Calu3 (cell line): Measurements from ENCODE around the gene NDUFB11. TPM values are rescaled to one million over a fixed set of nuclear protein-coding genes. Genes with fewer than 3 reads are reported as not detected.

Experiments used
- BruUV-seq: library from RNA; stranded (reverse); fragments of 400-500 nt; replicated peaks from 2 replicates; lab custom pipeline; 2021; lab: Mats Ljungman, UMichigan
- CTCF ChIA-PET: fragments of 300-600 bp; sonication (Branson Sonifier 250); formaldehyde crosslinking; loops from one replicate; lab custom pipeline; 2022; ENCODE audit warnings: antibody characterized with exemption; lab: Charles Lee
- DNase-seq: peaks from one replicate; pipeline ENCODE4 v3.0.0; 2022
- H3K27ac Mint-ChIP-seq: one replicate; pipeline ENCODE4 v1.8.0; 2022; ENCODE audit warnings: mixed read lengths; ENCODE audit not compliant: unreplicated experiment
- H3K27me3 Mint-ChIP-seq: one replicate; pipeline ENCODE4 v1.8.0; 2022; ENCODE audit warnings: mixed read lengths; ENCODE audit not compliant: unreplicated experiment
- H3K36me3 Mint-ChIP-seq: one replicate; pipeline ENCODE4 v1.8.0; 2022; ENCODE audit warnings: mild to moderate bottlenecking, moderate library complexity, mixed read lengths; ENCODE audit not compliant: insufficient read depth, unreplicated experiment
- H3K4me1 Mint-ChIP-seq: one replicate; pipeline ENCODE4 v1.8.0; 2022; ENCODE audit warnings: mild to moderate bottlenecking, low read depth, mixed read lengths; ENCODE audit not compliant: unreplicated experiment
- H3K4me3 Mint-ChIP-seq: one replicate; pipeline ENCODE4 v1.8.0; 2022; ENCODE audit warnings: mild to moderate bottlenecking, low read depth, moderate library complexity, mixed read lengths; ENCODE audit not compliant: unreplicated experiment
- H3K9me3 Mint-ChIP-seq: one replicate; pipeline ENCODE4 v1.8.0; 2022; ENCODE audit warnings: low read depth, mixed read lengths; ENCODE audit not compliant: unreplicated experiment
- intact Hi-C: fragments of 100-400 bp; cut with micrococcal nuclease; formaldehyde crosslinking; loops from one replicate; pipeline ENCODE4 v1.10.0; 2022; ENCODE audit not compliant: unreplicated experiment
- total RNA-seq: library from RNA; stranded (reverse); gene quantifications from 2 replicates; pipeline ENCODE4 v1.2.3, GENCODE V29; 2022
- TF ChIP-seq, protein P1 (sequence below): fragments of 200-600 bp; IDR thresholded peaks from one replicate; pipeline ENCODE4 v1.8.0; 2022; ENCODE audit warnings: antibody characterized with exemption; ENCODE audit not compliant: unreplicated experiment

NDUFB11 gene
- total RNA-seq, 1 experiment from 2014 or later: 102 TPM

DNA sequence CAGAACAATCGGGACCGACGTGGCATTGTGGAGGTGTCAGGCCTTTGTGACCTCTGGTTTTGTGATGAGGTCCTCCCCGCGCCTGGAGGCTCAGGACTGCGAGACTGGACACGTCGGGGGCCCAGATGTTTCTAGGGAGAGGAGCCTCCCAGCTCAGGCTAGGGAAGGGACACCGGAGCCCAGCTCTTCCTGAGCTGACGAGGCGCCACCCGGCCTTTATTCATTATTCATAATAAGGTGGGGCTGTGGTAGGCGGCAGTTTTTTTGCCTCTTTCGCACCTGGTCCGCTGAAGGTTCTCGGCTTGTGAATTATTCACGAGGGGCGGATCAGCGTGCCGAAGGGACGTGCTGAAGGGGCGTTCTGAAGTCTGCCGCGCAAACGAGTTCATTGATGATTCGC lies 46.8 kb upstream of the NDUFB11 start:
- Mint-ChIP-seq H3K4me3 (peak overlapping the region; percentile 89), H3K27ac (peak overlapping the region; percentile 56), H3K4me1 (peaks cover 11% of the 10 kb centered on the region), H3K9me3 (no peaks in the 10 kb centered on the region), H3K36me3 (peaks cover 47% of the 10 kb centered on the region), H3K27me3 (no peaks in the 10 kb centered on the region)
- TF ChIP-seq, protein P1, sequence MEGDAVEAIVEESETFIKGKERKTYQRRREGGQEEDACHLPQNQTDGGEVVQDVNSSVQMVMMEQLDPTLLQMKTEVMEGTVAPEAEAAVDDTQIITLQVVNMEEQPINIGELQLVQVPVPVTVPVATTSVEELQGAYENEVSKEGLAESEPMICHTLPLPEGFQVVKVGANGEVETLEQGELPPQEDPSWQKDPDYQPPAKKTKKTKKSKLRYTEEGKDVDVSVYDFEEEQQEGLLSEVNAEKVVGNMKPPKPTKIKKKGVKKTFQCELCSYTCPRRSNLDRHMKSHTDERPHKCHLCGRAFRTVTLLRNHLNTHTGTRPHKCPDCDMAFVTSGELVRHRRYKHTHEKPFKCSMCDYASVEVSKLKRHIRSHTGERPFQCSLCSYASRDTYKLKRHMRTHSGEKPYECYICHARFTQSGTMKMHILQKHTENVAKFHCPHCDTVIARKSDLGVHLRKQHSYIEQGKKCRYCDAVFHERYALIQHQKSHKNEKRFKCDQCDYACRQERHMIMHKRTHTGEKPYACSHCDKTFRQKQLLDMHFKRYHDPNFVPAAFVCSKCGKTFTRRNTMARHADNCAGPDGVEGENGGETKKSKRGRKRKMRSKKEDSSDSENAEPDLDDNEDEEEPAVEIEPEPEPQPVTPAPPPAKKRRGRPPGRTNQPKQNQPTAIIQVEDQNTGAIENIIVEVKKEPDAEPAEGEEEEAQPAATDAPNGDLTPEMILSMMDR: no peak
- DNase-seq: peak; percentile 30
- BruUV-seq: no TSS peak
- intact Hi-C loops: loop anchor here (5.0 to 10.0 kb wide), 2 partner anchors 291 to 833 kb away; partner anchors contain the start of gene ZNF41
- CTCF ChIA-PET: interaction anchor here (0.6 to 1.5 kb wide), 4 partner anchors 121 to 332 kb away, joined by 3 to 5 read pairs (median 4); no protein-coding TSS in a partner anchor

DNA sequence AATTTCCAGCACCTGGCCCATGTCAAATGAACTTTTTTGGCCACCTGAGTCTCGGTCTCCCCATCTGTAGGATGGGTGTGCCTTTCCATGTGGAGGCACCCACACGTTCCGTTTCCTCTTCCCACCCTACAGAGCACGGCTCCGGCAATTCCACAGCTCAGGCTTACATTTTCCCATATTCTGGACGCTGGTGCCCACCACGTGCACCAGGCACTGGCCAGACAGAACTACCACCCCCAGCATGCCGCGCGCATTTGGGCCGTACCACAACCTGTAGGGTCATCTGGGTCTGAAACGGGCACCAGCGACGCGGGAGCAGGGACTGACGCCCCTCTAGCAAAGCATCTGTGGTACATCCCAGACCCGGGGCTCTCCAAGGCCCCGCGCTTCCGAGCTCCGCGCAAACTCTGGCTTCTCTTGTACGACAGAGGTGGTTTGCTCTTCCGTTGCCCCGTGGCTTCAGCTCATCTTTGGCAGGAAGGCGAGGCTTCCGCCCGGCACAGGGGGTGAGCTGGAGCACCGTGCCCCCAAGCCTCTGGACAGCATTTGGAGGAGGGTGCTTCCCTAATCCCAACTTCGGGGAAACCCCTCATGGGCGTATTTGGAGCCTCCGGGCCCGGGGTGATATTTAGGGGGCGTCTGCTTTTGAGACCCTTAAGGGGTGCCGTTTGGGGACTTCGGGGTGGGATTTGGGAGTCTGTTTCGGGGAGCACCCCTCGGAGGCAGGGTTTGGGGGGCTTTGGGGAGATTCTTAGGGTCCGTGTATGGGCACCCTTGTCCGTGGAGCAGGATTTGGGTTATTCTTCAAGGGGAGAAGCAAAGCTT lies 46.2 kb upstream of the NDUFB11 start:
- intact Hi-C loops: loop anchor here (5.0 to 10.0 kb wide), 2 partner anchors 292 to 834 kb away; partner anchors contain the start of gene ZNF41
- Mint-ChIP-seq H3K36me3 (peaks cover 47% of the 10 kb centered on the region), H3K9me3 (no peaks in the 10 kb centered on the region), H3K27me3 (no peaks in the 10 kb centered on the region), H3K4me1 (peaks cover 5% of the 10 kb centered on the region), H3K27ac (peak overlapping the region; percentile 56), H3K4me3 (peak overlapping the region; percentile 89)
- TF ChIP-seq, protein P1: no peak
- CTCF ChIA-PET: interaction anchor here (0.6 to 1.5 kb wide), 4 partner anchors 121 to 332 kb away, joined by 3 to 5 read pairs (median 4); no protein-coding TSS in a partner anchor
- peak; percentile 88 for DNase-seq
- BruUV-seq: no TSS peak

DNA sequence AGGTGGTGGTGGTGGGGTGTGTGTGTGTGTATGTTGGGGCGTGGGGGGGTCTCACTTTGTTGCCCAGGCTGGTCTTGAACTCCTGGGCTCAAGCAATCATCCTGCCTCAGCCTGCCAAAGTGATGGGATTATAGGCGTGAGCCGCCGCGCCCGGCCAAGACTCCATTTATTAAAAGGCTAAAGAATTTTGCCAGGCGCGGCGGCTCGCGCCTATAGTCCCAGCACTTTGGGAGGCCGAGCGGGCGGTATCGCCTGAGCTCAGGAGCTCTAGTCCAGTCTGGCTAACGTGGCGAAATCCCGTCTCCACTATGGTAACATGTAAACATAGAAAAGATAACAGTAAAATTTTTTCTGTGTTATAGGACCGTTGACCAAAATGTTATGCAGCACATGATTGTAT lies 45.4 kb upstream of the NDUFB11 start:
- Mint-ChIP-seq H3K4me3 (no peak overlapping the region), H3K27ac (no peak overlapping the region), H3K27me3 (no peaks in the 10 kb centered on the region), H3K4me1 (no peaks in the 10 kb centered on the region), H3K9me3 (no peaks in the 10 kb centered on the region), H3K36me3 (peaks cover 41% of the 10 kb centered on the region)
- CTCF ChIA-PET: interaction anchor here (1.5 kb wide), 1 partner anchor 333 kb away, joined by 5 read pairs; no protein-coding TSS in a partner anchor
- intact Hi-C loops: loop anchor here (5.0 to 10.0 kb wide), 2 partner anchors 292 to 835 kb away; partner anchors contain the start of gene ZNF41
- DNase-seq: no peak
- BruUV-seq: no TSS peak
- TF ChIP-seq, protein P1: no peak

DNA sequence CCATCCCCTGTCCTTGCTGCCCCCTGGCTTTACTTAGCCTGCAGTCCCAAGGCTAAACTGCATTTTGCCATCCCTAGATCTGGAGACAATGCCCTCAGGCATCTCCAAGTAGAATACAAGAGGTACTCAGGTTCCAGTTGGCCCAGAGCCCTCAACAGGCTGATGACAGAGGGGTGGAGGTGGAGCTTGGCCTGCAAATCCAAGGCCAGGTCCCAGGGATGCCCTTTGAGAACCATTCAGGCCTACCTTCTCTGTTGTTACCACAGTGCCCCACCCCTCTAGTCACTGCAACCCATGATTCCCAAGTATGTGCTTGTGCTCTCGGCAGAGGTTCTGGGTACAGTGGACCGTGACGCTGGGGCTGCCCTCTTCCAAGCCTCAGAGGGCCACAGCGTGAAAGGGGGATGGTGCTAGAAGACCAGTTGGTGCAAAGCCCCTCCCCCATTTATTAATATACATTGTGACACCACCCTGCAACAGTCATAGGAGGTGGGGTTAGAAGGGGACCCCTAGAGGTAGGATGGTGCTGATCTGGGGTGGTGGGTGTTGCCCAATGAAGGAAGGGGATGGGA lies 42.7 kb upstream of the NDUFB11 start:
- DNase-seq: no peak
- Mint-ChIP-seq H3K27ac (no peak overlapping the region), H3K4me3 (no peak overlapping the region), H3K9me3 (no peaks in the 10 kb centered on the region), H3K27me3 (no peaks in the 10 kb centered on the region), H3K4me1 (no peaks in the 10 kb centered on the region), H3K36me3 (peaks cover 41% of the 10 kb centered on the region)
- intact Hi-C loops: no loop called here
- CTCF ChIA-PET: no interaction called here
- no TSS peak for BruUV-seq
- TF ChIP-seq, protein P1: no peak
